Neural cell (in vitro differentiated cells): ENCODE measurements around the gene CTNNBL1. TPM values are rescaled to one million over a fixed set of nuclear protein-coding genes. Genes with fewer than 3 reads are reported as not detected.

Experiments used
- H2AFZ ChIP-seq: fragments of 200-600, 300-800 bp; sonication (generic), shearing (Covaris generic); 2 replicates; pipeline ENCODE4 v1.6.0; 2014; ENCODE audit warnings: low read depth, mild to moderate bottlenecking, antibody characterized with exemption, low read length, moderate library complexity
- H3F3A ChIP-seq: fragments of 200-600 bp; shearing (Covaris generic); 2 replicates; pipeline ENCODE4 v1.6.1; 2016; ENCODE audit warnings: mild to moderate bottlenecking, moderate library complexity, mixed read lengths, antibody characterized with exemption, low read length; ENCODE audit not compliant: insufficient read depth, poor library complexity, severe bottlenecking
- H3K27ac ChIP-seq: fragments of 200-600, 300-800 bp; sonication (generic), shearing (Covaris generic); 2 replicates; pipeline ENCODE4 v1.5.1; 2014; ENCODE audit warnings: mild to moderate bottlenecking, low read length, moderate library complexity
- H3K27me3 ChIP-seq: fragments of 300-800, 200-600 bp; sonication (generic), shearing (Covaris generic); 2 replicates; pipeline ENCODE4 v1.6.0; 2014; ENCODE audit warnings: mild to moderate bottlenecking, low read depth, low read length, moderate library complexity; ENCODE audit not compliant: insufficient read depth
- H3K36me3 ChIP-seq: fragments of 300-800, 200-600 bp; sonication (generic), shearing (Covaris generic); 2 replicates; pipeline ENCODE4 v1.5.1; 2014; ENCODE audit warnings: mild to moderate bottlenecking, antibody characterized with exemption, low read length, moderate library complexity; ENCODE audit not compliant: insufficient read depth
- H3K4me2 ChIP-seq: fragments of 300-800, 200-600 bp; sonication (generic), shearing (Covaris generic); 2 replicates; pipeline ENCODE4 v1.6.0; 2014; ENCODE audit warnings: mild to moderate bottlenecking, low read length
- H3K4me3 ChIP-seq: fragments of 300-800, 200-600 bp; sonication (generic), shearing (Covaris generic); 2 replicates; pipeline ENCODE4 v1.5.1; 2014; ENCODE audit warnings: mild to moderate bottlenecking, low read length, moderate library complexity
- H3K79me2 ChIP-seq: fragments of 200-600 bp; shearing (Covaris generic); replicated peaks from 2 replicates; pipeline ENCODE4 v1.6.0; 2014; ENCODE audit warnings: mild to moderate bottlenecking, low read length, moderate library complexity; ENCODE audit not compliant: insufficient read depth
- H3K9ac ChIP-seq: fragments of 300-800, 200-600 bp; sonication (generic), shearing (Covaris generic); 2 replicates; pipeline ENCODE4 v1.6.1; 2016; ENCODE audit warnings: mild to moderate bottlenecking, low read length, mixed read lengths
- H3K9me2 ChIP-seq: fragments of 200-600 bp; shearing (Covaris generic); 2 replicates; pipeline ENCODE4 v1.6.1; 2016; ENCODE audit warnings: mild to moderate bottlenecking, low read length, mixed read lengths; ENCODE audit not compliant: insufficient read depth
- H3K9me3 ChIP-seq: fragments of 200-600, 300-800 bp; sonication (generic), shearing (Covaris generic); 2 replicates; pipeline ENCODE4 v1.6.1; 2016; ENCODE audit warnings: mild to moderate bottlenecking, mixed run types, low read length, moderate library complexity, mixed read lengths
- H4K20me1 ChIP-seq: fragments of 200-600 bp; shearing (Covaris generic); 2 replicates; pipeline ENCODE4 v1.6.1; 2016; ENCODE audit warnings: mild to moderate bottlenecking, mixed run types; ENCODE audit not compliant: insufficient read depth
- CTCF ChIP-seq: fragments of 450-650 bp; IDR thresholded peaks from 2 replicates; pipeline ENCODE4 v1.5.1; 2014; ENCODE audit warnings: antibody characterized with exemption, mild to moderate bottlenecking, moderate library complexity; ENCODE audit not compliant: poor library complexity, severe bottlenecking
- EP300 ChIP-seq: fragments of 450-650 bp; conservative IDR thresholded peaks from 2 replicates; pipeline ENCODE4 v1.6.1; 2014; ENCODE audit warnings: antibody characterized with exemption, mild to moderate bottlenecking, moderate library complexity; ENCODE audit not compliant: poor library complexity, severe bottlenecking
- EZH2 ChIP-seq: fragments of 200-600, 300-800 bp; shearing (Covaris generic), sonication (generic); IDR thresholded peaks from 2 replicates; pipeline ENCODE4 v1.6.1; 2014; ENCODE audit warnings: antibody characterized with exemption, low read length, borderline replicate concordance, mild to moderate bottlenecking; ENCODE audit not compliant: insufficient read depth, poor library complexity, severe bottlenecking
- MXI1 ChIP-seq: fragments of 450-650 bp; conservative IDR thresholded peaks from 2 replicates; pipeline ENCODE4 v1.6.1; 2014; ENCODE audit warnings: antibody characterized with exemption, mild to moderate bottlenecking; ENCODE audit not compliant: poor library complexity, severe bottlenecking
- POLR2AphosphoS5 ChIP-seq: IDR thresholded peaks from 2 replicates; pipeline ENCODE4 v1.6.1; 2012
- RAD21 ChIP-seq: fragments of 450-650 bp; conservative IDR thresholded peaks from 2 replicates; pipeline ENCODE4 v1.6.1; 2014; ENCODE audit warnings: antibody characterized with exemption, mild to moderate bottlenecking, moderate library complexity
- REST ChIP-seq: IDR thresholded peaks from 2 replicates; pipeline ENCODE4 v1.6.1; 2012; ENCODE audit warnings: borderline replicate concordance
- SMC3 ChIP-seq: fragments of 450-650 bp; conservative IDR thresholded peaks from 2 replicates; pipeline ENCODE4 v1.6.1; 2014; ENCODE audit warnings: antibody characterized with exemption, mild to moderate bottlenecking, moderate library complexity; ENCODE audit not compliant: poor library complexity
- TAF1 ChIP-seq: IDR thresholded peaks from 2 replicates; pipeline ENCODE4 v1.6.1; 2012; ENCODE audit warnings: low read depth
- polyA plus RNA-seq: library from polyadenylated mRNA; depleted of rRNA; stranded (reverse); fragments of >200 nt; gene quantifications from 2 replicates; pipeline ENCODE4 v1.2.3, GENCODE V29; 2014

Gene CTNNBL1
- polyA plus RNA-seq, 1 donor from 2014 or later = 32.6 TPM

- no peak overlapping the region for H3K27ac ChIP-seq
- H3K9me3 ChIP-seq = no peaks in the 10 kb centered on the region
- no peak overlapping the region for H2AFZ ChIP-seq
- no peak overlapping the region for H3K4me3 ChIP-seq
- no peaks in the 10 kb centered on the region for H3K9me2 ChIP-seq
- no peaks in the 10 kb centered on the region for H4K20me1 ChIP-seq
- H3K9ac ChIP-seq = no peak overlapping the region
- H3K36me3 ChIP-seq = no peaks in the 10 kb centered on the region
- TF ChIP-seq CTCF = no peak
- TF ChIP-seq EZH2 = no peak
- no peak for TF ChIP-seq POLR2AphosphoS5
- no peak for TF ChIP-seq TAF1
- no peak for TF ChIP-seq RAD21
- TF ChIP-seq EP300 = no peak
- no peak for TF ChIP-seq REST
- TF ChIP-seq SMC3 = no peak
- no peak for TF ChIP-seq MXI1
- H3K27me3 ChIP-seq = no peaks in the 10 kb centered on the region
- no peaks in the 10 kb centered on the region for H3F3A ChIP-seq
- H3K4me2 ChIP-seq = no peak overlapping the region
- no peaks in the 10 kb centered on the region for H3K79me2 ChIP-seq
Measured at GRCh38 chr20:37866051-37866450, 172.2 kb downstream of the CTNNBL1 start.

- H3K4me3 ChIP-seq = no peak overlapping the region
- H3K9ac ChIP-seq = peak overlapping the region; percentile 9
- no peak overlapping the region for H3K4me2 ChIP-seq
- peak overlapping the region; percentile 33 for H3K27ac ChIP-seq
- H3K36me3 ChIP-seq = no peaks in the 10 kb centered on the region
- no peaks in the 10 kb centered on the region for H3K9me3 ChIP-seq
- H2AFZ ChIP-seq = no peak overlapping the region
- H3F3A ChIP-seq = no peaks in the 10 kb centered on the region
- no peaks in the 10 kb centered on the region for H3K9me2 ChIP-seq
- no peaks in the 10 kb centered on the region for H3K79me2 ChIP-seq
- H3K27me3 ChIP-seq = no peaks in the 10 kb centered on the region
- TF ChIP-seq SMC3 (no peak), EZH2 (no peak), RAD21 (no peak), EP300 (no peak), TAF1 (no peak), REST (no peak), POLR2AphosphoS5 (no peak), MXI1 (no peak), CTCF (no peak)
- H4K20me1 ChIP-seq = no peaks in the 10 kb centered on the region
Measured at GRCh38 chr20:37867289-37868195, 173.7 kb downstream of the CTNNBL1 start.
